GM18499 (cell line): ENCODE measurements around the gene ADPRHL1.

Experiments used
- ATAC-seq: cut with Tn5 transposase; IDR thresholded peaks from one replicate; pipeline ENCODE4 v1.9.1; 2021; ENCODE audit warnings: moderate number of reproducible peaks; ENCODE audit not compliant: insufficient read depth, unreplicated experiment

ADPRHL1 gene

DNA sequence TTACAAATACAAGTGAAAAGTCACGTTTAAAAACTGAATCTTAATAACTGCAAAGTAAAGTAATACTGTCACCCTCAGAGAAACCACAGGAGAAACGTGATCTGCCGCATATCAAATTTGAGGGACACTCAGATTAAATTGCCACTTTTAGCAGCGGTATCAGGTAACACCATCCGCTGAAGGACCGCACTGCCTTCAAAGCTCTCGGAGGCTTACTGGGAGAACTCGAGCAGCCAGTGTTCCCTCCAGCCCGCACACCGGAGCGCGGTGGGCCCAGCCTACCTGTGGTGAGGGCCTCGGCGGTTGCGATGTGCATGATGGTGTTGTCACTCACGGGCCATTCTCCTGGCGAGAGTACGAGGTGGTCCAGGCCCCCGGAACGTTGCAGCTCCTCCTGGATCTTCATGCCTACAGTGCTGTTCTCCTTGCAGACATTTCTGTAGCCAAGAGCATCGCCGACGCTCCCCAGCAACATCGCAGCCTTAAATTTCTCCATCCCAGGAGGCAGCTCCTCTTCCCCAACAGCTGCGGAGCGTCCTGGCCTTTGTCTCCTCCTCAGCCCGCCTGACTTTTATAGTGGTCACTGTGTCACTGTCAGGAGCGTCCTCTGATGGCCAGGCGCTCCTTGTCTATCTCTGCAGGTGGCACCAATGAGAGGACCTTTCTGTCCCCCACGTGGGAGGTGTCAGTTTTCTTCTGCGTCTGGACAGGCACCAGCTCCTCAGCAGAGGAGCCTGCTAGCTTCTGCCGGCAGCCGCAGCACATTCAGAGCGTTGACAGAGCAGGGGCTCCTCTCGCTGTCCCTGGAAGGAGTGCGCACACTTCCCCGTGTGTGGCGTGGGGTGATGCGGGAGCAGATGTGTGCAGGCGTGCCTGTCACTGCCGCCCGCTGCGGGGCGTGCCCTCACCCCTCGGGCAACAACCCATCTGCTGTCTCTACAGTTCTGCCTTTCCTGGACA lies at the start of gene ADPRHL1:
ADPRHL1 (minus strand) TSS at position 547 of the 960 bp plus-strand sequence; CDS start at position 496, 51 bp downstream.
- no peak for ATAC-seq

- ATAC-seq: no peak
Observed at GRCh38 chr13:113502686-113503085, 49.4 kb upstream of the ADPRHL1 start.

- ATAC-seq: no peak
Observed at GRCh38 chr13:113500530-113501265, 47.4 kb upstream of the ADPRHL1 start.

DNA sequence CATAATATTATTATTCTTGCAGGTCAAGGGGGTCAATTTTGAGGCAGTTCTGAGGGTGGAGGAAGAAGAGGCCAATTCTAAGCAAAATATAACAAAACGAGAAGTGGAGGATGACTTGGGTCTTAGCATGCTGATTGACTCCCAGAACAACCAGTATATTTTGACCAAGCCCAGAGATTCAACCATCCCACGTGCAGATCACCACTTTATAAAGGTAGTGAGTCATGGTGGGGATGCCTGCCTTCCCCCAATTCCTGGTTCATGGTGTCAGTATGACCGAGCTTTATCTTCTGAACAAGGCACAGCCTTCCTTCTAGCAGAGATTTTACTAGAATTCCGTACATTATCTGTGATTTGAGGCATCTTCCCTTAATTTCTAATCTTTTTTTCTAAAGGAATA lies 46.6 kb upstream of the ADPRHL1 start:
- no peak for ATAC-seq

- no peak for ATAC-seq
Observed at GRCh38 chr13:113498905-113499304, 45.6 kb upstream of the ADPRHL1 start.

DNA sequence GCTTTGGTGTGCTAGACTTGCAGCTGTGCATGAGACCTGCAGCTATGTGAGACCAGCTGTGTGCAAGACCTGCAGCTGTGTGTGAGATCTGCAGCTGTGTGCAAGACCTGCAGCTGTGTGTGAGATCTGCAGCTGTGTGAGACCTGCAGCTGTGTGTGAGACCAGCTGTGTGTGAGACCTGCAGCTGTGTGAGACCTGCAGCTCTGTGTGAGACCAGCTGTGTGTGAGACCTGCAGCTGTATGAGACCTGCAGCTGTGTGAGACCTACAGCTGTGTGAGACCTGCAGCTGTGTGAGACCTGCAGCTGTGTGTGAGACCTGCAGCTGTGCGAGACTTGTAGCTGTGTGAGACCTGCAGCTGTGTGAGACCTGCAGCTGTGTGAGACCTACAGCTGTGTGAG lies 43.9 kb upstream of the ADPRHL1 start:
- ATAC-seq: no peak

- no peak for ATAC-seq
Observed at GRCh38 chr13:113495494-113496210, 42.4 kb upstream of the ADPRHL1 start.

DNA sequence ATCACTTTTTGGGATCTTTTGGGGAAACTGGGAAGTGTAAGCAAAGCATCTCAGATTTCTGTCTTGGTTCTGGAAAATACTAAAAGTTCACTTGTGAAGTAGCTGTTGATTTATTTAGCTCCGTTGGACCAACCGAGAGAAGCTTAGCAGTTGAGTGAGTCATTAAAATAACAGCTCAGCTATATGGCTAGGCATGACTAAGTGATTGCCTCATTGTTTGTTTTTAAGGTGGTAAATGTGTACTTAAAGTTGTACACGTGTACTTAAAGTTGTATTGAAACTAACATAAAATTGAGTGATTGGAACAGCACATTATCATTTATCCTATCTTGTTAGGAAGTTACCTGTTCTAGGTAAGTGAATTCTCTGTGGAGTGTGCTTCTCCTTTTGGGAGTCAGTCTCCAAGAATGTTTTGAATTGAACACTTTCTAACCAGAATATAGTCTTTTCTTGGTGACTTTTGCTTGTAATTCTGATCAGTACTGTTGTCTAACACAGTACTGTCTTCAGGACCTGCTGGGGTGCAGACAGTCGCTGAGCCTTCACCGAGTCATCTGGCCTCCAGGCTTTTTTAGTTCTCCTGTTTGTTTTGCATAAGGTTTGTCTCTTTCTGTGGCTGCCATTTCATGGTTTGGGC lies 40.1 kb upstream of the ADPRHL1 start:
- peak; percentile 34 for ATAC-seq

DNA sequence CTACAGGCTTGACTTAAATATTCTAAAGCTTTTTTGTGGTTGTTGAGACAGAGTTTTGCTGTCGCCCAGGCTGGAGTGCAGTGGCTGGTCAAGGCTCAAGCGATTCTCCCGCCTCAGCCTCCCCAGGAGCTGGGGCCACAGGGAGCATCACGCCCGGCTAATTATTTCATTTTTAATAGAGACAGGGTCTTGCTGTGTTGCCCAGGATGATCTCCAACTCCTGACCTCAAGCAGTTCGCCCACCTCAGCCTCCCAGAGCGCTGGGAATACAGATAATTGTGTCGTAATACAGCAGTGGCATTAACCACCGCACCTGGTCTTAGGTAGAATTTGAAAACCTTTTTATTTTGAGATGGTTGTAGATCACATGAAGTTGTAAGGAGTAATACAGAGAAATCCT lies 38.7 kb upstream of the ADPRHL1 start:
- ATAC-seq: no peak

DNA sequence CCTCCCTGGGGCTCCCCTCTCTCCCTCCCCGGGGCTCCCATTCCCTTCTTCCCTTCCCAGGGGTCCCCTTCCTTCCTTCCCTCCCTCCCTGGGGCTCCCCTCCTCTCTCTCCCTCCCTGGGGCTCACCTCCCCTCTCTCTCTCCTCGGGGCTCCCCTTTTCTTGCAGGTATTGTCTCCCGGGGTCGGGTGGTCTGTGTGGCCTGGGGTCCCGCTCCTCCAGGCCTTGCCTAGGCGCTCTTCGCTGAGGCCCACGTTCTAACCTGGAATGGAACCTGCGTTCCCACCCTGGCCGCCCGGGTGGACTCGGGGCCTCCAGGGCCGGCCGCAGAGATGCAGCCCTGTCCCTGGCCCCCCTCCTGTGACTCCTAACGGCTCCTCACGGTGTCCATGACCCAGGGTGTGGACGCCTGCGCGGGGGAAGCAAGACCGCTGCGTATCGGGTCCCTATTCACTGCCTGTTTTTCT lies 38.2 kb upstream of the ADPRHL1 start:
- no peak for ATAC-seq

DNA sequence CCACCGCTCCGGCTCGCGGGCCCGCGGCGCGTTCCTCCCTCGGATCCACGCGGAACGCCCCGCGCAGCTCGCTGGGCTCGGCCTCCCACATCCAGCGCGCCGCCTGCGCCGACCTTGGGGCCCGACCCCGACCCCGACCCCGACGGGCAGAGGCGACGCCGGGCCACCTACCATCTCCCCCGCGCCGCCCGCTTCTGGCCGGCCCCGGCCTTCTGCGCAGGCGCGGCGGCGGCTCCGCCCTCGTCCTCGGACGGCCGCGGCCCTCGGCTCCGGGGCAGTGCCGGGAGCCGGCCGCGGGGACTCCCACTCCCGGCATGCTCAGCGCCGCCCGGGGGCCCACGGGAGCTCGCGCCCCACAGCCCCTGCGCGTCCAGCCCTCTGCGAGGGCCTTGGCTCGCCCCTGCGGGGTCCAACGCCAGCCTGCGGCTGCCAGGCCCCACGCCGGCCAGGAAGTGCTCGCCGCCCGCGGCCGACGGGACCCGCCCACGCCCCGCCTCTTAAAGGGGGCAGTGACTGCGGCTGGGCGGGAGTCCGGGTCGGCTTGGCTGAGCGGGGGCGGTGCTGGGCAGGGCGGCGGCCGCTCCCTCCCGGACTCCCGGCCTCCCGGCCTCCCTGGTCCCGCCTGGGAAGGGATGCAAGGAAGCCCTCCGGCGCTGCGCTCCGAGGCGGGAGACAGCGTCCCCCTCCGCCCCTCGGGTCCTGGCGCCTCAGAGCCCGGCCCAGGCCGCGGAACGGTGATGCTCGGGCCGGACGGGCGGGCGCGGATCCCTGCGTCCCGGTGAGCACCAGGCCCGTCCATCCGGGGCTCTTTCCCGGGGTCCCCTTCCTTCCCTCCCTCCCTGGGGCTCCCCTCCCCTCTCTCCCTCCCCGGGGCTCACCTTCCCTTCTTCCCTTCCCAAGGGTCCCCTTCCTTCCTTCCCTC lies 37.5 kb upstream of the ADPRHL1 start, which contains the start of gene DCUN1D2:
DCUN1D2 (minus strand) TSS at position 216 of the 922 bp plus-strand sequence; CDS start at position 174, 42 bp downstream.
- peak; percentile 43 for ATAC-seq

DNA sequence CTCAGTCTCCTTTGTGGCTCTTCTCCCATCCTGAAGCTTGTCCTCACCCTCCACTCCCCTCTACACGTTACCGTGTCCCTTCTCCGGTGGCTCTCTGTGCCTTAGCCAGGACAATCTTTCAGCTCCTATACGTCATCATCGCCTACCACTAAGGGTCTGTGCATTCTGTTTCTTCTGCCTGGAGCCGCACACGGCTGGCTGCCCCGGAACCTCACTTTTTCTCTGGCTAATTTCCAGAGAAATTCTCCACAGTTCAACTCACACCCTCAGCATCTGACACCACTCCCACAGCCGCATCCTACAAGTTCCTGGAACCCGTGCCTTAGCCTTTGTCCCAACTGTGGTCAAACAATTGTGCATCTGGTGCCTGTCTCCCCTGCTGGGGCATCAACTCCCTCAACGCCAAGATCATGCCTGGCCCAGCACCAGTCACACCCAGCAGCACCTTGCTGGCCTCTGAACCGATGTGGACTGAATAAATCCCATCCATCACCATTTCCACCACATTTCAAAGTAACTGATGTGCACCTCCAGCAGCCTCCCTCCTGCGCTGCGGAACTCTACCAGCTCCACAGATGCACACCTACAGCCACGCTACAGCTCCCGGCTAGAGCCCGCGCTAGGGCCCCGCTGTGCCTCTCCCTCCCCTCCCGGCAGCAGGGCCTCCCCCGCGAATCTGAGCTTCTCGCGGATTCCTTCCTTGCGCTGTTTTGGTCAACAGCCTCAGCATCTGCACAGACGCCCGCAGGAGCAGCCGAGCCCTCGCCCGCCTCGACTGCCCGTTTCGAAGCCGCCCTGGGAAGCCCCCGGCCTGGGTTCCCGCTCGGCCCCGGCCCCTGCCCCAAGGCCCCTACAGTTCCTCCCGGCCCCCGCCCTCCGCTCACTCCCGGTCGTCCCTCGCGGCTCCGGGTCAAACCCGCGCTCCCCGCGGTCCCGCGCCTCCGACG lies 36.5 kb upstream of the ADPRHL1 start:
- no peak for ATAC-seq

DNA sequence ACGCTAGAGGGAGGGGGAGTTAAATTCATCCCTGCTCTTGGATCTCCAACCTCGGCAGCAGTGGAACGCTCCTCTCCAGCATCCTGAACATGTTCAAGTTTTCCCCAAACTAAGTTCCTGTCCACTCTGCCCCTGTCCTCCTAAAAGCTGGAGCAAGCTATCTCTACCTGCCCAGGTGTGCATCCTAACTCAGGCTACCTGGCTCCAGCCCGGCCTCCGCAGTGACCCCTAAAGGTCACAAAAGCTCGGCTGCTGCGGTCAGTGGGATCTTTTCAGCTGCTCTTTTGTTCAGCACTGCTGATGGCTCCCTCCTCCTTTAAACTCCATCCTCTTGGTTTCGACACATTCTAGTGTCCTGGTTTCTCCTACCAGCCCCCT lies 35.9 kb upstream of the ADPRHL1 start:
- no peak for ATAC-seq

- ATAC-seq: no peak
Observed at GRCh38 chr13:113488283-113488682, 35.0 kb upstream of the ADPRHL1 start.

DNA sequence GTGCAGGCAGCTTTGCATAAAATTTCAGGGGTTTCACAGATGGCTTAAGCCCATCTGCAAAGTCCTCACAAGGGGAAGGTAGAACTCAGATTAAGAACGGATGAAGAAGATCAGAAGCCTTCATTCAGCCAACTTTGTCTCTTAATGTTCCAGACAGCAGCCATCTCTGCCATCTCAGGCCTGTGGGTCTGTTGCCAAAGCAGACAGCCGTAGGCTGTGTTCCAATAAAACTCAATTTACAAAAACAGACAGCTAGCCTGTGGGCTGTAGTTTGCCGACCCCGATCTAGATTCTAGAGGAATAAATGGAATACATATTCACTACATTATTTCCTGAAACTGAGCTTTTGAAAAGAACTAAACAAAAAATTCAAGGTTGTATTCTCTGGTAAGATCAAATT lies 33.4 kb upstream of the ADPRHL1 start:
- ATAC-seq: no peak

GRCh38 chr13:113485545-113485944 lies 32.3 kb upstream of the ADPRHL1 start:
- no peak for ATAC-seq

DNA sequence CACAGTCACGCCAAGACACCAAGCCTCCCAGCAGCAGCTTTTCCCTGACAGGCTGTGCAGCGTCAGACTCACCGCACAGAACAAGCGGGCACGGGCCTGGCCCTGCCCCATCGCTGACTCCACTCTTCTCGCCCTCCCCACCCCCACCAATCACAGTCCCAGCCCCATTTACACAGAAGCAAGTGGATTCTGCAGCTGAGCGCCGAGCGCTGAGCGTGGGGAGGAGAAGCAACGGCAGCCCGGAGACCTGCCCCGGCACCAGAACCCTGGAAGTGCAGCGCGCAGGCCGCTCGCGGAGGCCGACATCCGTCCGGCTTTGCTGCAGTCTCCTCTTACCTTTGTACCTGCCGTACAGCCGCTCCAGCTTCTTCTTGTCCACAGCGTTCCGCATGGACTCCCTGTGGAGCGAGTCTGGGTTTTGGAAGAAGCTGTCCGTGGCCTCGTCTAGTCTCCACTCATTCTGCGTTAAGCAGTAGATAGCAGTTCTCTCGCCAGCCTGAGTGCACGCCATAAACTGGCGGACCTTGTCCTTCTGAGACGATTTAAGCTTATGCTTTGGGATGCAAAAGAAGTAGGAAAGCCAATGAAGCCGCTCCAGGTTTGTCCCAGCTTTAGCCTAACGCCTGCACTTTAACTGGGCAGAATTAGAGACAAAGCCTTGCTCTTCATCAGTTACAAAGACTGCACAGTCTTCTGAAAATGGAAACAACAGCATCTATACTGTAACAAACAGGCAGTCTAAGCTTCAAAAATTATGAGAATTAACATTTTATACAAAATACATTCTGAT lies 30.4 kb upstream of the ADPRHL1 start:
- ATAC-seq: no peak
